Stimulated activated naive B cell treated with anti-CD40 and anti-IgM and Interleukin-4, amounts not matched to agents 10 μg/mL and 1 μg/mL and 100 μg/mL, for 72 hours (primary cell): Measurements from ENCODE around the gene DENND2D.

Source experiments
- ATAC-seq, 2 donors: fragments of 150-1000 bp; cut with Tn5 transposase; replicated peaks; 2 replicates each; pipeline ENCODE4 v1.10.0; 2021; ENCODE audit warnings: moderate library complexity in 1 of 2
- DNase-seq: peaks from one replicate; pipeline ENCODE4 v3.0.0; 2021
- H3K27ac Mint-ChIP-seq: one replicate; pipeline ENCODE4 v1.8.0; 2022; ENCODE audit warnings: mild to moderate bottlenecking, mixed read lengths
- H3K27me3 Mint-ChIP-seq, 2 donors: one replicate each; pipeline ENCODE4 v1.8.0; 2022; ENCODE audit warnings: mixed read lengths in 2 of 2
- H3K36me3 Mint-ChIP-seq, 2 donors: one replicate each; pipeline ENCODE4 v1.8.0; 2022; ENCODE audit warnings: mixed read lengths in 2 of 2, mild to moderate bottlenecking in 1 of 2
- H3K4me1 Mint-ChIP-seq, 2 donors: one replicate each; pipeline ENCODE4 v1.8.0; 2022; ENCODE audit warnings: mixed read lengths in 2 of 2, mild to moderate bottlenecking in 1 of 2
- H3K4me3 Mint-ChIP-seq, 2 donors: one replicate each; pipeline ENCODE4 v1.8.0; 2022; ENCODE audit warnings: mild to moderate bottlenecking in 2 of 2, mixed read lengths in 2 of 2, moderate library complexity in 1 of 2
- H3K9me3 Mint-ChIP-seq, 2 donors: one replicate each; pipeline ENCODE4 v1.8.0; 2022; ENCODE audit warnings: mixed read lengths in 2 of 2, mild to moderate bottlenecking in 1 of 2

DENND2D gene

DNA sequence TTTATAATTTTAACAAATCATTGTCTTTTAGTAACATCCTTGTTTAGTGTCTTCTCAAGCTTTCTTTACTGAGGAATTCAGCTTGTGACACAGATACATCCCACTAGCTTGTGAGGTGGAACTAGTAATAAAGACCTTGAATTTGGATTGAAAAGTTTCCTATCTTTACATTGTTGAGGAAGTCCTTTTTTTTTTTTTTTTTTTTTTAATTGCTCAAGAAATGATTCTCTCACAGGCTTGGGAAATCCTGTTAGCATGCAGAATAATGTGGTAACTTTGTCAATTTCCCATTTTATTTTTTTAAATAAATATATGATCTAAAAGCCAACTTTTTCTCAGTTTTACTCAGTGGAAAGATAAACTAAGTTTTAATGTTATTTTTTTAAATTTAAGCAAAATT, 15.8 kb downstream of the DENND2D start:
- Mint-ChIP-seq H3K4me3 (no peak overlapping the region), H3K9me3 (no peaks in the 10 kb centered on the region), H3K36me3 (peaks cover 55 to 78% of the 10 kb centered on the region in 2 donors), H3K4me1 (peaks cover 26 to 56% of the 10 kb centered on the region in 2 donors), H3K27me3 (no peaks in the 10 kb centered on the region), H3K27ac (no peak overlapping the region)
- ATAC-seq (no peak), DNase-seq (no peak)

GRCh38 chr1:111183308-111184069, 17.0 kb downstream of the DENND2D start:
- Mint-ChIP-seq H3K27ac (peak overlapping the region; percentile 37), H3K27me3 (no peaks in the 10 kb centered on the region), H3K4me3 (no peak overlapping the region), H3K9me3 (no peaks in the 10 kb centered on the region), H3K4me1 (peaks cover 22 to 49% of the 10 kb centered on the region in 2 donors), H3K36me3 (peaks cover 48 to 72% of the 10 kb centered on the region in 2 donors)
- ATAC-seq (no peak), DNase-seq (no peak)

GRCh38 chr1:111182052-111182451, 18.4 kb downstream of the DENND2D start:
- no peak overlapping the region for H3K4me3 Mint-ChIP-seq
- ATAC-seq: no peak
- no peaks in the 10 kb centered on the region for H3K9me3 Mint-ChIP-seq
- peaks cover 37 to 65% of the 10 kb centered on the region in 2 donors for H3K36me3 Mint-ChIP-seq
- H3K27me3 Mint-ChIP-seq: no peaks in the 10 kb centered on the region
- peaks cover 21 to 49% of the 10 kb centered on the region in 2 donors for H3K4me1 Mint-ChIP-seq
- no peak overlapping the region for H3K27ac Mint-ChIP-seq
- no peak for DNase-seq

- peaks cover 30 to 58% of the 10 kb centered on the region in 2 donors for H3K36me3 Mint-ChIP-seq
- H3K27me3 Mint-ChIP-seq: no peaks in the 10 kb centered on the region
- no peak for DNase-seq
- no peak overlapping the region for H3K4me3 Mint-ChIP-seq
- no peaks in the 10 kb centered on the region for H3K9me3 Mint-ChIP-seq
- no peak overlapping the region for H3K27ac Mint-ChIP-seq
- peaks cover 25 to 44% of the 10 kb centered on the region in 2 donors for H3K4me1 Mint-ChIP-seq
- peak in 1 of 2 donors; percentile 51 for ATAC-seq
These were observed 20.4 kb downstream of the DENND2D start for GRCh38 chr1:111179968-111180533.

- Mint-ChIP-seq H3K4me3 (no peak overlapping the region), H3K27me3 (no peaks in the 10 kb centered on the region), H3K36me3 (peaks cover 23 to 54% of the 10 kb centered on the region in 2 donors), H3K4me1 (peaks cover 20 to 46% of the 10 kb centered on the region in 2 donors), H3K9me3 (no peaks in the 10 kb centered on the region), H3K27ac (no peak overlapping the region)
- ATAC-seq (no peak), DNase-seq (no peak)
These were observed 23.8 kb downstream of the DENND2D start for GRCh38 chr1:111176678-111177077.

- Mint-ChIP-seq H3K4me1 (peaks cover 20 to 44% of the 10 kb centered on the region in 2 donors), H3K9me3 (no peaks in the 10 kb centered on the region), H3K27ac (no peak overlapping the region), H3K36me3 (peaks cover 20 to 53% of the 10 kb centered on the region in 2 donors), H3K4me3 (no peak overlapping the region), H3K27me3 (no peaks in the 10 kb centered on the region)
- no peak for DNase-seq
- no peak for ATAC-seq
These were observed 25.1 kb downstream of the DENND2D start for GRCh38 chr1:111175349-111175748.

DNA sequence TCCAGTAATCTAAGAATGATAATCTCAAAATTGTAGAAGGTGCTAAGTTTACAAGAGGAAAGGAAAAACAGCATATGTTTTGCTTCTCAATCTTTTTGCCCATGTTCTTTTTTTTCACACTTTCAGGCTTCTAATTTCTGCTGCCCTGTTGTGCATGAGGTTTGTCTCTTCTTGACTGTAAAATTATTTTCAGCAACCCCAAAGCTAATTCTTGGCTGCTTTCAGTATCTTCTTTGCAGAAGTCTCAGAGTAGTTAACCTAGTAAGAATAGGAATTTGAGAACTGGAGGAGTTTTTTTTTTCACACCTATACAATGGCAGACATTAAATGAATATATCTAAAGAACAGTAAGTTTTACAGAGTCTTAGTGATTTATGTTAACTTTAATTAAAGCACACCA, 26.4 kb downstream of the DENND2D start:
- no peak overlapping the region for H3K27ac Mint-ChIP-seq
- peaks cover 16 to 33% of the 10 kb centered on the region in 2 donors for H3K4me1 Mint-ChIP-seq

GRCh38 chr1:111172463-111172862, 28.0 kb downstream of the DENND2D start:
- ATAC-seq: no peak
- H3K36me3 Mint-ChIP-seq: peaks cover 22 to 46% of the 10 kb centered on the region in 2 donors
- no peaks in the 10 kb centered on the region for H3K9me3 Mint-ChIP-seq

More for the DNA sequence above, 26.4 kb downstream of the DENND2D start:
- no peak for DNase-seq
- Mint-ChIP-seq H3K4me3 (no peak overlapping the region), H3K9me3 (no peaks in the 10 kb centered on the region), H3K27me3 (no peaks in the 10 kb centered on the region), H3K36me3 (peaks cover 15 to 42% of the 10 kb centered on the region in 2 donors)
- ATAC-seq: no peak

GRCh38 chr1:111164151-111164550, 36.3 kb downstream of the DENND2D start:
- Mint-ChIP-seq H3K9me3 (no peaks in the 10 kb centered on the region), H3K4me3 (no peak overlapping the region), H3K36me3 (peaks cover 35 to 42% of the 10 kb centered on the region in 2 donors), H3K27ac (no peak overlapping the region), H3K27me3 (no peaks in the 10 kb centered on the region), H3K4me1 (peaks cover 18 to 30% of the 10 kb centered on the region in 2 donors)
- ATAC-seq (no peak), DNase-seq (no peak)

More at GRCh38 chr1:111172463-111172862, 28.0 kb downstream of the DENND2D start:
- Mint-ChIP-seq H3K27ac (no peak overlapping the region), H3K4me3 (no peak overlapping the region), H3K4me1 (peaks cover 16 to 37% of the 10 kb centered on the region in 2 donors), H3K27me3 (no peaks in the 10 kb centered on the region)
- DNase-seq: no peak

- H3K27ac Mint-ChIP-seq: no peak overlapping the region
- H3K36me3 Mint-ChIP-seq: peaks cover 34 to 43% of the 10 kb centered on the region in 2 donors
- H3K4me1 Mint-ChIP-seq: peaks cover 19 to 30% of the 10 kb centered on the region in 2 donors
- H3K4me3 Mint-ChIP-seq: no peak overlapping the region
- no peaks in the 10 kb centered on the region for H3K9me3 Mint-ChIP-seq
- no peaks in the 10 kb centered on the region for H3K27me3 Mint-ChIP-seq
- no peak for ATAC-seq
- no peak for DNase-seq
These were observed 37.1 kb downstream of the DENND2D start for GRCh38 chr1:111163363-111163762.

DNA sequence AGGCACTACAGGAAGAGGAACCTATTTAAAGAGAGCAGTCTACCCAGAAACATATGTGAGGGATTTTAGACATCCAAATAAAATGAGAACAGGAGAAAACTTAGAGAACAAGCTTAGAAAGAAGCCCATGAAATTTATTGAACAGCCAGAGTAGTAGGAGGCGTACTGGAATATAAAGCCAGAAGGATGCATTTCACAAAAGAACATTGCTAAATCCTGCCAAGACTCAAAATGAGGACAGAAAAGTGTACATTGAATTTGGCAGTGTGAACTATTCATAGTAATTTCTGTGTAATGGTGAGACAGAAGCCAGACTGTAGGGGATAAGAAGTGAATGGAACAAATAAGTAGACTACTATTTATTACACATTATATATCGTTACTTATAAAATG, 38.0 kb downstream of the DENND2D start:
- no peak for ATAC-seq
- no peaks in the 10 kb centered on the region for H3K27me3 Mint-ChIP-seq
- no peak overlapping the region for H3K4me3 Mint-ChIP-seq
- peaks cover 30 to 38% of the 10 kb centered on the region in 2 donors for H3K36me3 Mint-ChIP-seq
- no peak for DNase-seq
- H3K4me1 Mint-ChIP-seq: peaks cover 19 to 26% of the 10 kb centered on the region in 2 donors
- H3K27ac Mint-ChIP-seq: no peak overlapping the region
- H3K9me3 Mint-ChIP-seq: no peaks in the 10 kb centered on the region

DNA sequence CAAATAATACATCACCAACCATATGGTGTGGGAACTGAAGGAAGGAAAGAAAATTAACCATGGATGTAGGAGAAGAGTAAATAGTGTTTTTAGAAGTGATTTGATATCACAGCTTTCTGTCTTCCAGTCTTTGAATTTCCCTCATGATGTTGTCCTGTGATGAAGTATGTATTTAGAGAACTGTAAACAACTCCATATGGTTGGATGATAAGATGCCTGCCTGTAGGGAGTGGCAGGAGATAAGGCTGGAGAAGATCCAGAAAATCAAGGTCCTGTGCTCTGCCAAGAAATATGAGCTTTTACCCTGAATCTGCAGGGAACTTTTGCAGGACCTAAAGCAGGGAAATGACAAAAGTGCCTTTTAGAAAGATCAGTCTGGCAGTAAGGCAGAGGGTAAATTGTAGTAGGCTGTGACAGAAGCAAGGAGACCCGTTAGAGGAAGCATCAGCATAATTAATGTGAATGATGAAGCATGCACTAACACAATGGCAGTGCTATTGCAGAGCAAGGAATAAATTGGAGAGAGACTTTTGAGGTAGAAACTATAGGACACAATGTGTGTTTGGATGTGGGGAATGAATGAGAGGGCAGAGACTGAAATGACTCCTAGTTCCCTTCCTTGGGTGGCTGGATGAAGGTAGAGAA, 38.5 kb downstream of the DENND2D start:
- Mint-ChIP-seq H3K27me3 (no peaks in the 10 kb centered on the region), H3K27ac (no peak overlapping the region), H3K4me3 (no peak overlapping the region), H3K36me3 (peaks cover 30 to 38% of the 10 kb centered on the region in 2 donors), H3K4me1 (peaks cover 19 to 26% of the 10 kb centered on the region in 2 donors), H3K9me3 (no peaks in the 10 kb centered on the region)
- ATAC-seq (no peak), DNase-seq (no peak)

- peaks cover 34 to 47% of the 10 kb centered on the region in 2 donors for H3K4me1 Mint-ChIP-seq
- peaks cover 0 to 2% of the 10 kb centered on the region in 2 donors for H3K9me3 Mint-ChIP-seq
- H3K27me3 Mint-ChIP-seq: no peaks in the 10 kb centered on the region
- no peak overlapping the region for H3K4me3 Mint-ChIP-seq
- H3K36me3 Mint-ChIP-seq: peaks cover 50 to 58% of the 10 kb centered on the region in 2 donors
- ATAC-seq (no peak), DNase-seq (no peak)
- no peak overlapping the region for H3K27ac Mint-ChIP-seq
These were observed 43.0 kb downstream of the DENND2D start for GRCh38 chr1:111157431-111157830.
